Central memory CD8-positive, alpha-beta T cell (primary cell): ENCODE data around the gene FLYWCH1.
A peak's percentile ranks its signal among the peaks of the same experiment; 100 is the strongest.
"Not testable (repeated sequence)": the region's sequence is repeated elsewhere in the genome, so short reads cannot be mapped to it uniquely, and the experiment has no call there.

Source experiments
- ATAC-seq: fragments of 150-1000 bp; cut with Tn5 transposase; replicated peaks from 2 replicates; pipeline ENCODE4 v1.10.0; 2022; ENCODE audit warnings: mild to moderate bottlenecking, moderate FRiP score, moderate number of reproducible peaks; ENCODE audit not compliant: poor library complexity, severe bottlenecking; ENCODE audit errors: extremely low read depth
- DNase-seq, 2 donors: peaks; one replicate each; pipeline ENCODE4 v3.0.0; 2021; ENCODE audit warnings: low spot score in 2 of 2
- H3K27ac Mint-ChIP-seq: one replicate; pipeline ENCODE4 v1.8.0; 2022; ENCODE audit warnings: low read depth, mild to moderate bottlenecking, moderate library complexity, mixed read lengths
- H3K27me3 Mint-ChIP-seq: one replicate; pipeline ENCODE4 v1.8.0; 2022; ENCODE audit warnings: mixed read lengths
- H3K36me3 Mint-ChIP-seq: one replicate; pipeline ENCODE4 v1.8.0; 2022; ENCODE audit warnings: mild to moderate bottlenecking, moderate library complexity, mixed read lengths; ENCODE audit not compliant: insufficient read depth
- H3K4me1 Mint-ChIP-seq: one replicate; pipeline ENCODE4 v1.8.0; 2022; ENCODE audit warnings: mixed read lengths
- H3K4me3 Mint-ChIP-seq: one replicate; pipeline ENCODE4 v1.8.0; 2022; ENCODE audit warnings: mild to moderate bottlenecking, moderate library complexity, mixed read lengths
- H3K9me3 Mint-ChIP-seq: one replicate; pipeline ENCODE4 v1.8.0; 2022; ENCODE audit warnings: mixed read lengths

The FLYWCH1 gene

GRCh38 chr16:2905241-2905987 is 6.3 kb upstream of the FLYWCH1 start:
- H3K9me3 Mint-ChIP-seq: no peaks in the 10 kb centered on the region
- H3K4me3 Mint-ChIP-seq: peak overlapping the region; percentile 91
- peaks cover 4% of the 10 kb centered on the region for H3K36me3 Mint-ChIP-seq
- DNase-seq: peak; percentile 80 to 82
- ATAC-seq: peak; percentile 79
- H3K27ac Mint-ChIP-seq: peak overlapping the region; percentile 85
- no peaks in the 10 kb centered on the region for H3K27me3 Mint-ChIP-seq
- peaks cover 26% of the 10 kb centered on the region for H3K4me1 Mint-ChIP-seq

- no peak for DNase-seq
- Mint-ChIP-seq H3K36me3 (peaks cover 4% of the 10 kb centered on the region), H3K4me3 (peak overlapping the region; percentile 91), H3K27me3 (no peaks in the 10 kb centered on the region), H3K27ac (peak overlapping the region; percentile 85), H3K4me1 (peaks cover 26% of the 10 kb centered on the region), H3K9me3 (no peaks in the 10 kb centered on the region)
- no peak for ATAC-seq
Measured at GRCh38 chr16:2905988-2906387, 5.7 kb upstream of the FLYWCH1 start.

DNA sequence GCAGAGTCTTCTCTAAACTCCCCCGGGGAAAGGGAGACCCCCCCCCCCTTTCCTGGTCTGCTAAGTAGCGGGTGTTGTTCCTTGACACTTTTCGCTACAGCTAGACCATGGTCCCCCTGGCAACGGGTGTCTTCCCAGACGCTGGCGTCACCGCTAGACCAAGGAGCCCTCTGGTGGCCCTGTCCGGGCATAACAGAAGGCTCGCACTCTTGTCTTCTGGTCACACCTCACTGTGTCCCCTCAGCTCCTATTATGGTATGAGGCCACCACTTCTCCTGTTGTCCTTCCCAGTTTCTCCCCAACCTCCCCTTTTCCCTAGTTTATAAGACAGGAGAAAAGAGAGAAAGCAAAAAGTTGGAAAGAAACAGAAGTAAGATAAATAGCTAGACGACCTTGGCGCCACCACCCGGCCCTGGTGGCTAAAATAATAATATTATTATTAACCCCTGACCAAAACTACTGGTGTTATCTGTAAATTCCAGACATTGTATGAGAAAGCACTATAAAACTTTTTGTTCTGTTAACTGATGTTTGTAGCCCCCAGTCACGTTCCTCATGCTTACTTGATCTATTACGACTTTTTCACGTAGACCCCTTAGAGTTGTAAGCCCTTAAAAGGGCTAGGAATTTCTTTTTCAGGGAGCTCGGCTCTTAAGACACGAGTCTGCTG is 4.5 kb upstream of the FLYWCH1 start:
- ATAC-seq, H3K27me3 Mint-ChIP-seq, H3K36me3 Mint-ChIP-seq, H3K4me3 Mint-ChIP-seq, H3K9me3 Mint-ChIP-seq: not testable (repeated sequence)
- H3K27ac Mint-ChIP-seq: peak overlapping the region; percentile 85
- DNase-seq: peak in 1 of 2 donors; percentile 46
- peaks cover 32% of the 10 kb centered on the region for H3K4me1 Mint-ChIP-seq

DNA sequence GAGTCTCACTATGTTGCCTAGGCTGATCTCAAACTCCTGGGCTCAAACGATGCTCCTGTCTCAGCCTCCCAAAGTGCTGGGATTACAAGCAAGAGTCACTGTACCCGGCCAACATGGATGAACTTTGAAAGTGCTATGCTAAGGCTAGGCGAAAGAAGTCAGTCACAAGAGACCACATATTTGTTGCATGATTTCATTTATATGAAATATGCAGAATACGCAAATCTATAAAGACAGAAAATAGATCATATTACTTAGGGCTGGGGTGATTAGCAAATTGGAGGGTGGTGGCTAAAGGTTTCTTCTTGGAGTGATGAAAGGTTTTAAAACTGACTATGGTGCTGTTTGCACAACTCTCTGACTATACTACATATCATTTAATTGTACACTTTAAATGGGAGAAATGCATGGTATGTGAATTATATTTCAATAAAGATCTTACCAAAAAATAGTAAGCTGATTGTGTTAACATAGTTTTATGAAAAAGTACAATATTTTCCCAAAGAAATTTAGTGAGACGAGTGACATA is 1.2 kb upstream of the FLYWCH1 start:
- no peak overlapping the region for H3K27ac Mint-ChIP-seq
- H3K9me3 Mint-ChIP-seq: no peaks in the 10 kb centered on the region
- no peaks in the 10 kb centered on the region for H3K27me3 Mint-ChIP-seq
- ATAC-seq (no peak), DNase-seq (no peak)
- peak overlapping the region; percentile 84 for H3K4me3 Mint-ChIP-seq
- peaks cover 18% of the 10 kb centered on the region for H3K36me3 Mint-ChIP-seq
- peaks cover 32% of the 10 kb centered on the region for H3K4me1 Mint-ChIP-seq

- H3K9me3 Mint-ChIP-seq: no peaks in the 10 kb centered on the region
- H3K27ac Mint-ChIP-seq: peak overlapping the region; percentile 26
- H3K4me1 Mint-ChIP-seq: peaks cover 19% of the 10 kb centered on the region
- H3K4me3 Mint-ChIP-seq: peak overlapping the region; percentile 84
- ATAC-seq: peak; percentile 34
- no peaks in the 10 kb centered on the region for H3K27me3 Mint-ChIP-seq
- peaks cover 23% of the 10 kb centered on the region for H3K36me3 Mint-ChIP-seq
- no peak for DNase-seq
Measured at GRCh38 chr16:2912330-2913199, 834 bp downstream of the FLYWCH1 start.

- Mint-ChIP-seq H3K4me1 (peaks cover 19% of the 10 kb centered on the region), H3K36me3 (peaks cover 25% of the 10 kb centered on the region), H3K27ac (no peak overlapping the region), H3K9me3 (no peaks in the 10 kb centered on the region), H3K4me3 (peak overlapping the region; percentile 84), H3K27me3 (no peaks in the 10 kb centered on the region)
- DNase-seq (no peak), ATAC-seq (no peak)
Measured at GRCh38 chr16:2913603-2914002, 1.9 kb downstream of the FLYWCH1 start.

DNA sequence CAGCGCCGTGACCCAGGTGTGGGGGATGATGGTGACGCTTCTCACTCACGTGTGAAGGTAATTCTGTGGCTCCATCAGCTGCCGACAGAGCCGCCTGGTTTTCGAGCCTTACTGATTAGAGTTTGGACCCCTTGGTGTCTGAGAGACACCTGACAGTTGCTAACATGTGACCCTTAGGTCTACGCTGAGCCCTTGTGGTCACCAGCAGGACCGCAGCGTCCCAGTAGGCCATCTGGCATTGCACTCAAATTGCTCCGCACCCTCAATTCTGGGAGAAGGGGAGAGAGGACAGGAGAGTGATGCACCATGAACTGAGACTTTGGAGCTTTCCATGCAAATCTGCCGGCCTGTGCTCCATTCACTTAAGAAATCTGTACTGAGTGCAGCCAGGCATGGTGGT is 2.5 kb downstream of the FLYWCH1 start:
- no peak for DNase-seq
- H3K4me3 Mint-ChIP-seq: no peak overlapping the region
- H3K4me1 Mint-ChIP-seq: peaks cover 19% of the 10 kb centered on the region
- ATAC-seq: no peak
- H3K27ac Mint-ChIP-seq: no peak overlapping the region
- H3K36me3 Mint-ChIP-seq: peaks cover 28% of the 10 kb centered on the region
- no peaks in the 10 kb centered on the region for H3K9me3 Mint-ChIP-seq
- H3K27me3 Mint-ChIP-seq: no peaks in the 10 kb centered on the region

GRCh38 chr16:2915196-2915929 is 3.6 kb downstream of the FLYWCH1 start:
- ATAC-seq: no peak
- Mint-ChIP-seq H3K27ac (no peak overlapping the region), H3K9me3 (no peaks in the 10 kb centered on the region), H3K4me1 (peaks cover 26% of the 10 kb centered on the region), H3K4me3 (no peak overlapping the region), H3K36me3 (peaks cover 35% of the 10 kb centered on the region), H3K27me3 (no peaks in the 10 kb centered on the region)
- DNase-seq: no peak

DNA sequence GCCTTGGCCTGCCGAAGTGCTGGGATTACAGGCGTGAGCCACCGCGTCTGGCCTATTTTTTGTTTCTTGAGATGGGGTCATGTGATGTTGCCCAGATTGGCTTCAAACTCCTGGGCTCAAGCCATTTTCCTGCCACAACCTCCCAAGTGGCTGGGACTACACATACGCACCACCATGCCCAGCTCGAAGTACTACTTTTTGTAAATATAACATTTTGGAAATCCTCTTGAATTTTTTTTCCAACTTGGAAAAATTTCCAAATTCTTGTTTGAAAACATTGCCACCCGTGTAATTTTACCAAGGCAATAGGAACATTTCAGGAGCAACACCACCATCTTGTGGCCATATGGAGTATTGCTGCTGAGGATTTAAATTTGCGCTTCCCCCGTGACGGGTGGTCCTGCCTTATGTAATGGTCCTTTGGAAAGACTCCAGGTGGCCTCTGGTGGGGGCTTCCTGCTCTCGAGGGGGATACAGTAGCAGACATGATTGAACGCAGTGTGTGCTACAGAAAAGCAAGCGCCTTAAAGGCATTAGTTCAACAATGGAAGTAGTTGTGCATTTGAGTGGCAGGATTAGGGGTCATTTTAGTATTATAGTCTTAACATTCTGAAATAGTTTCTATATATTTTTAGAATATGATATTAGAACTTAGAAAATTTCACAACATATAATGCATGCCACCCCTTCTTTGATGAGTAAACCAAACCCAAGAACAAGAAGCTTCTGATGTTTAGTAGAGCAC is 8.0 kb downstream of the FLYWCH1 start:
- Mint-ChIP-seq H3K9me3 (no peaks in the 10 kb centered on the region), H3K27me3 (no peaks in the 10 kb centered on the region), H3K4me3 (no peak overlapping the region), H3K27ac (peak overlapping the region; percentile 49), H3K36me3 (peaks cover 28% of the 10 kb centered on the region), H3K4me1 (peaks cover 12% of the 10 kb centered on the region)
- DNase-seq: peak; percentile 49 to 50
- no peak for ATAC-seq

GRCh38 chr16:2923481-2923880 is 11.8 kb downstream of the FLYWCH1 start:
- ATAC-seq: no peak
- H3K27ac Mint-ChIP-seq: no peak overlapping the region

GRCh38 chr16:2924901-2925755 is 13.4 kb downstream of the FLYWCH1 start:
- no peaks in the 10 kb centered on the region for H3K27me3 Mint-ChIP-seq
- H3K9me3 Mint-ChIP-seq: no peaks in the 10 kb centered on the region
- DNase-seq (no peak), ATAC-seq (no peak)
- no peak overlapping the region for H3K4me3 Mint-ChIP-seq
- no peak overlapping the region for H3K27ac Mint-ChIP-seq
- peaks cover 6% of the 10 kb centered on the region for H3K36me3 Mint-ChIP-seq
- peaks cover 15% of the 10 kb centered on the region for H3K4me1 Mint-ChIP-seq

More at GRCh38 chr16:2923481-2923880, 11.8 kb downstream of the FLYWCH1 start:
- peaks cover 21% of the 10 kb centered on the region for H3K4me1 Mint-ChIP-seq
- no peak for DNase-seq
- H3K4me3 Mint-ChIP-seq: no peak overlapping the region
- no peaks in the 10 kb centered on the region for H3K27me3 Mint-ChIP-seq
- no peaks in the 10 kb centered on the region for H3K9me3 Mint-ChIP-seq
- peaks cover 16% of the 10 kb centered on the region for H3K36me3 Mint-ChIP-seq
